GM12865 (cell line): ENCODE data around the gene UVRAG.

Experiments used
- DNase-seq: peaks from one replicate; pipeline ENCODE4 v3.0.0; 2010; ENCODE audit warnings: low read depth
- H3K4me3 ChIP-seq: 2 replicates; pipeline ENCODE4 v1.5.1; 2011; ENCODE audit warnings: mild to moderate bottlenecking, low read depth, low read length, control low read depth
- CTCF ChIP-seq: IDR thresholded peaks from 2 replicates; pipeline ENCODE4 v1.5.1; 2011; ENCODE audit warnings: low read length, control low read depth, low read depth, inconsistent platforms; ENCODE audit not compliant: insufficient read depth; ENCODE audit errors: missing control alignments

Gene UVRAG

GRCh38 chr11:75809111-75809510, 5.9 kb upstream of the UVRAG start:
- no peak for TF ChIP-seq CTCF
- no peak overlapping the region for H3K4me3 ChIP-seq
- DNase-seq, result no peak

- H3K4me3 ChIP-seq, result no peak overlapping the region
Observed at GRCh38 chr11:75809991-75810390, 5.0 kb upstream of the UVRAG start.

GRCh38 chr11:75810637-75811390, 4.2 kb upstream of the UVRAG start:
- peak overlapping the region; percentile 50 for H3K4me3 ChIP-seq
- TF ChIP-seq CTCF, result no peak
- peak; percentile 85 for DNase-seq

More at GRCh38 chr11:75809991-75810390, 5.0 kb upstream of the UVRAG start:
- DNase-seq, result no peak
- no peak for TF ChIP-seq CTCF

- no peak for TF ChIP-seq CTCF
- DNase-seq, result peak; percentile 51
- H3K4me3 ChIP-seq, result peak overlapping the region; percentile 50
Observed at GRCh38 chr11:75811485-75811884, 3.5 kb upstream of the UVRAG start.

GRCh38 chr11:75812542-75813040, 2.4 kb upstream of the UVRAG start:
- peak overlapping the region; percentile 4 for H3K4me3 ChIP-seq
- no peak for DNase-seq

GRCh38 chr11:75813124-75813523, 1.9 kb upstream of the UVRAG start:
- TF ChIP-seq CTCF, result no peak
- peak; percentile 76 for DNase-seq
- H3K4me3 ChIP-seq, result peak overlapping the region; percentile 94

More at GRCh38 chr11:75812542-75813040, 2.4 kb upstream of the UVRAG start:
- TF ChIP-seq CTCF, result no peak
